Kidney capillary endothelial cell (primary cell): ENCODE data around the gene GRM4.

ENCODE experiments used
- DNase-seq: peaks from one replicate; pipeline ENCODE4 v3.0.0-alpha.2; 2018; ENCODE audit warnings: low spot score

GRM4 gene

DNA sequence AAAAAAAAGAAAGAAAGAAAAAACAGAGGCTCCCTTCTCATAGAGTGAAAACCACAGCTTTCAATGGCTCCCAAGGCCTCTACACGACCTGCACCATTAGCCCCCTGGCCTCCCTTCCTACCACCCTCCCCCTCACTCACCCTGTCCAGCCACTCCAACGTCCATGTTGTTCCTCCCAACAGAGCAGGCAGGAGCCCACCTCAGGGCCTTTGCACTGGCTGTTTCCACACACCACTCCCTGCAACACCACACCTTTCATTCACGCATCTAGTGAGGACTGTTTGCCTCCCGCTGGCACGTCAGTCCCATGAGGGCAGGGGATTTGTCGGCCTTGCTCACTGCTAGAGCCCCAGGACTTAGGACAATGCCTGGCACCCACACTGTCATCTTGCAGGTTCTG is 39.5 kb downstream of the GRM4 start:
- DNase-seq, result no peak

- DNase-seq, result no peak
Observed at GRCh38 chr6:34104628-34105027, 41.3 kb downstream of the GRM4 start.

- no peak for DNase-seq
Observed at GRCh38 chr6:34104186-34104585, 41.7 kb downstream of the GRM4 start.

GRCh38 chr6:34103321-34103720 is 42.6 kb downstream of the GRM4 start:
- DNase-seq, result no peak

GRCh38 chr6:34102696-34103095 is 43.2 kb downstream of the GRM4 start:
- DNase-seq, result no peak

DNA sequence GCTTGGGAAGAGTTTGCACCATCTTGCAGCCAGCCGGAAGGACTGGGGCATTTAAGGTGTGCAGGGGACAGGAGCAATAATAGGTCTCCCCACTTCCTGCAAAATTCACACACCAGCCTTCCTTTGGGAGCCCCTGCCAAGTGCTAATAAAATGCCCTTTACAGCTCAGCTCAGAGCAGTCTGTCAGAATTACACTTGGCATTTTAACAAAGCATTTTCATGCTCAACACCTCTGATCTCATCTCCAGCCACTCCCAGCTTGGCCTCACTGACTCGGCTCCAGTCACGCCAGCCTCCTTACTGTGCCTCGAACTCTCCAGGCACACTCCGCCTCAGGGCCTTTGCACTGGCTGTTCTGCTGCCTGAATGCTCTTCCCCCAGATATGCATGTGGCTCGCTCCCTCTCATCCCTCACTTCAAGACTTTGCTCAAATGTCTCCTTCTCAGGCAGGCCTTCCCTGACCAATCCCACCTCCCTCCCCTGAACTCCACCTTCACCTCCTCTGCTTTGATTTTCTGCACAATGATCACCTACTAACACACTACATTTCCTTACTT is 43.7 kb downstream of the GRM4 start:
- no peak for DNase-seq

DNA sequence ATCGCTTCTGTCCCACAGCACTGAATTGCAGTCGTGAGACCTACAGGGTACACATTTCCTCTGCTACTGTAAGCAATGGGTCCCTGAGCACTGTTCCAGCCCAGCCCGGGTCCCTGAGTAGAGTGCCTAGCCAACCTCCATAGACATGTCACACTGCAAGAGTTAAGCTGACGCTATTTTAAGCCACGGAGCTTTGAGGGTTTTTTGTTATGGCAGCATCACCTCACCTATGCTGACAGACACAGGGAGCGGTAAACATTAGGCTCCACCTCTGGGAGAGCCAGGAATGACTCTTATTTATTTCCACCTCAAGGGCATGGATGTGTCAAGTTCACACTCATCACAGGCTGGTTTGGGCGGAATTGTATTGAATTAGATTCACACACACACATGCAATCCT is 45.1 kb downstream of the GRM4 start:
- DNase-seq, result no peak

- DNase-seq, result no peak
Observed at GRCh38 chr6:34099878-34100277, 46.0 kb downstream of the GRM4 start.

DNA sequence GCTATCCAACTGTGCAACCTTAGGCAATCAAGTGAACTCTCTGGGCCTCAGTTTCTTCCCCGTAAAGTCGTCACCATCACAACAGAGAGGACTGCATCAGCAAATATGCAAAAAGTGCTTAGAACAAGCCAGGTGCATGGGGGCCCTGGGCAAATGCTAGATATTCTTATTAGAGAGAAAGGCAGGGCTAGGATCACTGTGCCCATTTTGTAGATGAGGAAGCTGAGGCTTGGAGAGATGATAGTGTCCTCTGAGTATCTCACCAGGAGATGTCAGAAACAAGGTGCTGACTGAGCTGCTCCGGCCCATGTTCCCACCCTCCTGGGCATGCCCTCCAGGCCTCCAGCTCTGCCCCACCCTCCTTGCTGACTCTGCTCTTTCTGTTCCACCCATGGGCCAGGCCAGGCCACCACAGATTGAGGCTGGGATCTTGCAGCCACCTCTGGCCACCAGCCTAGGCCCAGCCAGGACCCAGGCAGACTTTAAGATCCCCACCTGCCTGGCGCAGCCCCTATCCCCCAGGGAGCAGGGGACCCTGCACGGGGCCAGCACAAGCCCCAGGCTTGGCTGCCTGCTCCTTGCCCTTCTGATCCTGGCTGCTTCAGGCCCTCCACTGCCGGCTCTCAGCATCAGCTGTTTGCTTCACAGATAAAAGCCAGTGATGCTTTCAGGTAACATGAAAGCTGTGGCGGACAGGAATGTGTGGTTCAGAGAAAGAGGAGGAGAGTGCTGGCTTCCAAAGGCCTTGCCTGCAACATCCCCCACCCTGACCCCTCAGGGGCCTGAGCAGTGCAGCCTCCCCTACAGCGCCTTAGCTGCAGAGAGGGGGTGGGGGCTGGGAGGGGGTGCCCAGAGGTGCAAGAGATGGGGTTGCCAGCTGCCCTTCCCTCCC is 47.6 kb downstream of the GRM4 start:
- no peak for DNase-seq

DNA sequence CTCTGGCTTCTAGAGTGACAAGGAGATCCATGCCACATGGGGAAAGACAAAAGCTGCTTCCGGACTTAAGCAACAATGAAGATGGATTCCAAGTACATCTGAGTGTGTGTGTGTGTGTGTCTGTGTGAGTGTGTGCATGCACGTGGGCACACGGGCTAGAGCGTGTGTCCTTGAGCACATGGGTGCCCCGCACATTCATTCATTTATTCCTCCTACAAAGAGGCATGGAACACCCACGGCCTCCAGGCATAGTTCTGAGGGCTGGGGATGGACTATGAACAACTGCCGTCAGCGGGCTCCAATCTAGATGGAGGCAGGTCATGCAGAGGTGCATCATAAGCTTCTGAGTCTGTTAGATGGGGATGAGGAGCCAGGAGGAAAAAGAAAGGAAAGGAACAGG is 49.1 kb downstream of the GRM4 start:
- no peak for DNase-seq

DNA sequence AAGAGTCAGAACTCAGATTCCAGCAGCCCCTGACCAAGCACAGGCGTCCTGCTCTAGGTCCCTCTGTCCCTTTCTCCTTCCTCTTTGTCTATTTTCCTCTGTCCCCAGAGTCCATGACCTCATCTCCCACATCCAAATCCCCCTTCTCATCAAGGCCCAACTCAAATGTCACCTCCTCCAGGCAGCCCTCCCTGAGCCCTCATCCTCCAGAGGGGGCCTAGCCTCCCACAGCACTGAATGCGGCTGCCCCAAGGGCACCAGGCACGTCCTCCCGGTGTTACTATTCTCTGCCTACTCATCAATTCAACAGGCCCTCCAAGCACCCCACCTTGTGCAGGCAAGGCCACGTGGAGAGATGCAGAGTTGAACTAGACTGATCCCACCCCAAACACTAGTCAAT is 49.7 kb downstream of the GRM4 start:
- no peak for DNase-seq

DNA sequence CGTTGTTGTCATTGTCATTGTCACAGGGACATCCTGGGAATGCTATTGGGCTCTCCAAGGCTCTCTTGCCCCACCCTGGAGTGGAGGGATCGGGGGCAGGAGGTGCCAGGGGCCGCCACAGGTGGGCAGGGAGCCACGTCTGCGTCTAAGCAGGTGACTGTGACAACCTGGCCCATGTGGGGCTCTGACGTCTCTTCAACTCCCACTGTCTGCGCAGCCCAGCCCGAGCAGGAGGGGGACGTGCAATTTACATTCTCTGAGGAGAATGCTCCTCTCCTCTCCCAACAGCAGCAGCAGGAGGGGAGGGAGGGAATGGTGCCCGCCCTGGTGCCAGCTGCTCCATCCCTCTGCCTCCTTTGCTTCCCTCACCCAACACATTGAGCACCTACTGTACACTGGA is 50.1 kb downstream of the GRM4 start:
- DNase-seq, result no peak

DNA sequence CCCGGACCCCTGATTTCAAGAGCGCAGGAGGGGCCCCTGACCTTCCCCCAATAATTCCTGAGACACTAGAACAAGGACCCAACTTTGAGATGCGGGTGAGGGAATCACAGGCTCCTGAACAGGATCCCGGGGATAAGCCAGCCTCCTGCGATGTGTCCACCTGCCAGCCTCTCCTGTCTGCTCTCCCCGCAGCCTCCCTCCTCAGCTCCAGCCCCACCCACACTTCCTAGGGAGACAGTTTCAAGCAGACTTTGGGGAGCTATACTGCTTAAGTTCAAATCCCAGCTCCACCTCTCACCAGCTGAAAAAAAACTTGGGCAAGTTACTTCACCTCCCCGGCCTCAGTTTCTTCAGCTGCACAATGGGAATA is 50.8 kb downstream of the GRM4 start:
- DNase-seq, result no peak

- DNase-seq, result no peak
Observed at GRCh38 chr6:34094474-34095135, 51.3 kb downstream of the GRM4 start.

DNA sequence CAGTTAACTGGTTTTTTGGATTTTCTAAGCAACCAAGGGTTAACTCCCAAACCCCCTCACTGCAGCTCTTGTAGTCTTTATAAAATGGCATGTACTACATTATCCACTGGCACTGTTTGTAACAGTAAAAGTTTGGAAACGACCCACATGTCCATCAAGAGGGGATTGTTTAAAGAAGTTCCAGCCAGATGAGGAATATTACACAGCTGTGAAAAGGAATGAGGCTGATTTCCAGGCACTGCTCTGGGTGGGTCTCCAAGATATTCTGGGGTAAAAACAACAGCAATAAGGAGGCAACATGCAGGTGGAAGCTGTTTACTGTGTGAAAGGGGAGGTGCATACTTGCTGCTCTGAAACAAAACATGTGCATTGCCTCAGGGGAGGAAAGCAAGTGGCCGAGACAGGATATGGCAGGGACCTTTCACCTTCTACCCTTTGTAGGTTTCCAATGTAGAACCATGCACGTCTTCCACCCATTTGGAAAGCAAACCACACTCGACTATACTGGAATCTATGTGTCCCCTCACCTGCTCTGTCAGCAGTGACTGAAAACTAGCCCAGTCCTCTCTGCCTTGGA is 51.9 kb downstream of the GRM4 start:
- DNase-seq, result no peak

DNA sequence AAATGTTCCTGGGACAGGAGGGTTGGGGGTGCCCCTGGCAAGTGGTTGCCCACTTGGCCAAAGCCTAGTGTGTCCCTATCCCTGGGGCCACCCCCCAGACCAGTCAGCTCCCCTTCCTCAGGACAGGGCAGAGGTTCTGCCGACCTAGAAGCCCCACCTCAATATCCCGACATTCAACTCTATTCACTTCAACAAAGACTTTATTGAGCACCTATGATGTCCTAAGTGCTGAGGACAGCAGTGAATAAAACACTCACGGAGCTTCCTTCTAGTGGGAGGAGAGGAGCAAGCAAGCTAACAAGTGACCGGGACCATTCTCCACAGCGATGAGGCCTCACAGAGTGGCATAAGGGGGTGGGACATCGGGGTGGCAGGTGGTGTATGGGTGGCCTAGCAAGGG is 52.7 kb downstream of the GRM4 start:
- DNase-seq, result no peak

- DNase-seq, result no peak
Observed at GRCh38 chr6:34092631-34093030, 53.3 kb downstream of the GRM4 start.

- DNase-seq, result no peak
Observed at GRCh38 chr6:34090935-34091334, 55.0 kb downstream of the GRM4 start.

DNA sequence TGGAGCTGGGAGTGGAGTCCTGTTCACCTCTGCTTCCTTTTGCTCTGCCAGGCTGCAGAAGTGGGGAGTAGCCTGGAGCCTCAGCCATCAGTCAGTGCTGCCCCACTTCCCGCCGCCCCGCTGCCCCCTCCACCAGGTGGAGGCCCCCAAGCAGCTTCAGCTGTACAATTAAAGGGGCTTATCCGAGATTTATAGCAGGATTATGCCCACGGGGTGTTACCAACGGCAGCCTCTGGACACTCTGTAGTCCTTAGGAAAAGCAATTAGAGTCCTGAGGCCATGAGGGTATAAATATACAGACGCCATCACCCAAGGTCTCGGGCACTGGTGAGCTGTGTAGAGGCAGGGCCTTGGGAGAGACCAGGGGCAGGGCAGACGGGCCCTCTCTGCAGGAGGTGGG is 55.4 kb downstream of the GRM4 start:
- DNase-seq, result no peak

DNA sequence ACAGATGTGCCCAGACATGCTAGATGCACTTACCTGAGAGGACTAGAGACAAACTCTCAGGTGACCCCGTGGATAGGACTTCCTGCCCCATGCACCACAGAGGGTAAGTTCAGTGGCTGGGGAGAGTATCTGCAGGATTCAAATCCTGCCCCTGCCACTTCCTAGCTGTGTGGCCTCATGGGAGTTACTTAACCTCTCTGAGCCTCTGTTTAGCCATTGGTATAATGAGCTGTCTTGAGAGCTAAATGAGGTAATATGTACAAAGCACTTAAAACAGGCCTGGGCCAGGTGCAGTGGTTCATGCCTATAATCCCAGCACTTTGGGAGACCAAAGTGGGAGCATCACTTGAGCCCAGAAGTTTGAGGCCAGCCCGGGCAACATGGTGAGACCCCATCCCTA is 59.3 kb downstream of the GRM4 start:
- DNase-seq, result no peak

DNA sequence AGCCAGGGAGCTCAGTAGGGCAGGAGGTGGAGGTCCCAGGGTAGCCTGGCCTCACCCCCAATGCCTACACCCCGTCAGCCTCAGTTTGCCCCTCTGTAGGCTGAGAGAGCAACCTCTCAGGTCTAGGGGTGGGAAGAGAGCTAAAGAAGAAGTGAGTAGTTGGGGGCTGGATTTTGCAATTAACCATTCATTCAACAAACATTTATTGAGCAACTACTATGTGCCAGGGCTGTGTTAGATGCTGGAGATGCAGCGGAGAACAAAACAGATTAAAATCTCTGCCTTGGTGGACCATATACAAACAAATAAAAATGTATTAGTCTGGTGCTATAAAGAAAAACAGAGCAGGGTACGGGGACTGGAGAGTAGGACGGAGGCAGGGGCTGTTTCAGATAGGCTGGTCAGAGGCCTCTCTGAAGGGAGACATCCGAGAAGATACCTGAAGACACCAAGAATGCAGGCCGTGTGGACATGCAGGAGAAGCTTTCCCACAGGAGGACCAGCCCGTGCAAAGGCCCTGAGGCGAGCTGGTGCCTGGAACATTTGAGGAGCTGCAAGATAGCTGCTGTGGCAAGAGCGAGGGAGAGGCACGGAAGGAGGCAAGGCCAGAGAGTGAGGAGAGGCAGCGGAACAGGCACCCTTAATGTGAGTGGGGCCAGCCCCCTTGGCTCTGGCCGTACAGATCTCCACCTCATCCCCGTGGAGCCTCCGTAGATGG is 60.3 kb downstream of the GRM4 start:
- DNase-seq, result no peak

DNA sequence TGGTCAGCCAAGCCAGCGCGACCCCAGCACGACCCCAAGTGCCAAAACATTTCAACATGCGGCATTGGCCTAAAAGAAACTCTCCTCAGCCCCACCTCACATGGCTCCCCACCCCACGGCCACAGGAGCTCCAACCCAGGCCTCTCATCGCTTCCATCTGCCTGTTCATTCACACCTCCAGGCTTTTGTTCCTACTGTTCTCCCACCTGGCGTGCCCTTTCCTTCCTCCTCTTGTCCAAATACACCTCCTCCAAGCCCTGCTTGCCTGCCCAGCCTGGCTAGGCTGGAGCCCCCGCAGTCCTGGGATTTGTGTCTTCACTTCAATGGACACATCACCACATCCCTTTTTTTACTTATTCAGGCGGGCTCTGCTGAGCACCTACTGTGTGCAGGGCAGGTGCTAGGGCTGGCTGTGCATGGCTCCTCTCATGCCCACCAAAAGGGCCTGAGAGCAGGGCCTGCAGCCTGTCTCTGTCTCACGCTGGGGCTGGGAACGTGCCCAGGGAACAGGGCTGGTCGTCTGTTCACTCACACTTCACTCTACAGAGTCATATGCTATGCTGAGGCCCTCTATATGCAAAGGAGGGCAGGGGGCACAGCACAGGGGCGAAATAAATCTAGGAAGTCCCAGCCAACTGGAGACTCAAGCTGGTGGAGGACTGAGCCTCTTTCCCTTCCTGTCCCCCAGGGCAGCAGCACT is 61.1 kb downstream of the GRM4 start:
- no peak for DNase-seq
